PC-3 (cell line): Measurements from ENCODE around the gene COL9A2. TPM values are rescaled to one million over a fixed set of nuclear protein-coding genes. Genes with fewer than 3 reads are reported as not detected.

Experiments
- ATAC-seq: fragments of 200-7000 bp; cut with Tn5 transposase; 2 replicates; pipeline ENCODE4 v1.9.1; 2020; ENCODE audit warnings: mild to moderate bottlenecking, moderate library complexity
- BruUV-seq: library from RNA; stranded (reverse); fragments of 400-500 nt; replicated peaks from 2 replicates; lab custom pipeline; 2021; lab: Mats Ljungman, UMichigan
- CTCF ChIA-PET: fragments of 300-600 bp; sonication (Branson Sonifier 250); formaldehyde crosslinking; loops from one replicate; lab custom pipeline; 2022; ENCODE audit warnings: antibody characterized with exemption; lab: Charles Lee
- POLR2A ChIA-PET: fragments of 300-600 bp; sonication (Branson Sonifier 250); formaldehyde crosslinking; loops from one replicate; lab custom pipeline; 2022; ENCODE audit warnings: antibody characterized with exemption; ENCODE audit not compliant: unreplicated experiment; lab: Charles Lee
- DNase-seq: peaks from one replicate; pipeline ENCODE4 v3.0.0-alpha.2; 2015
- H2AFZ ChIP-seq: fragments of 300-600 bp; sonication (generic); 2 replicates; pipeline ENCODE4 v1.6.0; 2016; ENCODE audit warnings: antibody characterized with exemption, low read length
- H3F3A ChIP-seq: fragments of 300-600 bp; sonication (generic); one replicate; pipeline ENCODE4 v1.6.0; 2017; ENCODE audit warnings: antibody characterized with exemption, low read length, control low read depth, mild to moderate bottlenecking; ENCODE audit not compliant: unreplicated experiment
- H3K27ac ChIP-seq: fragments of 300-600 bp; sonication (generic); 2 replicates; pipeline ENCODE4 v1.5.1; 2016; ENCODE audit warnings: mild to moderate bottlenecking, low read length
- H3K27me3 ChIP-seq: fragments of 300-600 bp; sonication (generic); 2 replicates; pipeline ENCODE4 v1.6.1; 2016; ENCODE audit warnings: low read length, mixed read lengths
- H3K36me3 ChIP-seq: fragments of 300-600 bp; sonication (generic); 2 replicates; pipeline ENCODE4 v1.6.1; 2016; ENCODE audit warnings: low read depth, mixed run types, low read length, mixed read lengths
- H3K4me1 ChIP-seq: fragments of 300-600 bp; sonication (generic); 2 replicates; pipeline ENCODE4 v1.5.1; 2016; ENCODE audit warnings: low read length; ENCODE audit not compliant: insufficient read depth
- H3K4me2 ChIP-seq: fragments of 300-600 bp; sonication (generic); 2 replicates; pipeline ENCODE4 v1.6.0; 2016; ENCODE audit warnings: low read length
- H3K4me3 ChIP-seq: fragments of 300-600 bp; sonication (generic); 2 replicates; pipeline ENCODE4 v1.5.1; 2016; ENCODE audit warnings: mild to moderate bottlenecking, low read length, mixed read lengths
- H3K79me2 ChIP-seq: fragments of 300-600 bp; sonication (generic); 2 replicates; pipeline ENCODE4 v1.6.1; 2017; ENCODE audit warnings: low read length, mixed read lengths
- H3K9ac ChIP-seq: fragments of 300-600 bp; sonication (generic); 2 replicates; pipeline ENCODE4 v1.6.0; 2016; ENCODE audit warnings: mild to moderate bottlenecking, low read length
- H3K9me2 ChIP-seq: fragments of 300-600 bp; sonication (generic); replicated peaks from 2 replicates; pipeline ENCODE4 v1.6.1; 2016; ENCODE audit warnings: mixed run types, low read length, mixed read lengths
- H3K9me3 ChIP-seq: fragments of 300-600 bp; sonication (generic); 2 replicates; pipeline ENCODE4 v1.6.1; 2016; ENCODE audit warnings: low read length, mixed read lengths
- H4K20me1 ChIP-seq: fragments of 300-600 bp; sonication (generic); 2 replicates; pipeline ENCODE4 v1.6.1; 2016; ENCODE audit warnings: low read length, mixed read lengths
- CTCF ChIP-seq: fragments of 300-600 bp; sonication (generic); conservative IDR thresholded peaks from 2 replicates; pipeline ENCODE4 v1.5.1; 2017; ENCODE audit warnings: antibody characterized with exemption, low read depth, mild to moderate bottlenecking, low read length
- EZH2 ChIP-seq: fragments of 300-600 bp; sonication (generic); IDR thresholded peaks from one replicate; pipeline ENCODE4 v1.6.1; 2017; ENCODE audit warnings: antibody characterized with exemption, mild to moderate bottlenecking, low read length; ENCODE audit not compliant: unreplicated experiment
- EZH2phosphoT487 ChIP-seq: fragments of 300-600 bp; sonication (generic); IDR thresholded peaks from 2 replicates; pipeline ENCODE4 v1.6.1; 2018; ENCODE audit warnings: mild to moderate bottlenecking, antibody characterized with exemption, low read length, borderline replicate concordance
- intact Hi-C: fragments of 100-400 bp; cut with micrococcal nuclease; formaldehyde crosslinking; loops from 2 replicates; pipeline ENCODE4 v1.9.0; 2023
- total RNA-seq: library from RNA; depleted of rRNA; stranded (reverse); fragments of >200 nt; gene quantifications from 2 replicates; pipeline ENCODE4 v1.2.3, GENCODE V29; 2014

The COL9A2 gene
- total RNA-seq, 1 experiment from 2014 or later = 4.4 TPM

GRCh38 chr1:40338745-40339419 is 21.8 kb upstream of the COL9A2 start:
- no peaks in the 10 kb centered on the region for H3K36me3 ChIP-seq
- H3K4me3 ChIP-seq = peak overlapping the region; percentile 53; the same call in 1 of the 2 replicates
- no peaks in the 10 kb centered on the region for H3K27me3 ChIP-seq
- no peak overlapping the region for H3K9ac ChIP-seq
- H4K20me1 ChIP-seq = no peaks in the 10 kb centered on the region
- ChIA-PET CTCF (interaction anchor here (0.5 to 1.9 kb wide), 13 partner anchors 22 to 419 kb away, joined by 3 to 34 read pairs (median 6); partner anchors contain the start of gene COL9A2), POLR2A (no interaction called here)
- no peak overlapping the region for H3K27ac ChIP-seq
- H2AFZ ChIP-seq = peak overlapping the region; percentile 83
- no peaks in the 10 kb centered on the region for H3K9me3 ChIP-seq
- H3K79me2 ChIP-seq = no peaks in the 10 kb centered on the region
- intact Hi-C loops = loop anchor here (1.0 to 2.0 kb wide), 3 partner anchors 65 to 254 kb away; no protein-coding TSS in a partner anchor
- BruUV-seq = no TSS peak
- ATAC-seq = peak; percentile 92
- DNase-seq = peak; percentile 94
- peaks cover 9% of the 10 kb centered on the region; the same call in 1 of the 2 replicates for H3K4me1 ChIP-seq
- H3F3A ChIP-seq = no peaks in the 10 kb centered on the region
- no peaks in the 10 kb centered on the region for H3K9me2 ChIP-seq
- TF ChIP-seq EZH2 (no peak), CTCF (peak; percentile 98), EZH2phosphoT487 (no peak)
- peak overlapping the region; percentile 80 for H3K4me2 ChIP-seq

GRCh38 chr1:40337443-40337842 is 20.4 kb upstream of the COL9A2 start:
- Histone ChIP-seq H3K27ac (no peak overlapping the region), H3K4me3 (no peak overlapping the region), H3K27me3 (no peaks in the 10 kb centered on the region), H3K9ac (no peak overlapping the region), H3K79me2 (no peaks in the 10 kb centered on the region), H3K4me2 (no peak overlapping the region), H3K36me3 (no peaks in the 10 kb centered on the region), H3F3A (no peaks in the 10 kb centered on the region), H3K9me3 (no peaks in the 10 kb centered on the region), H3K9me2 (no peaks in the 10 kb centered on the region), H2AFZ (no peak overlapping the region), H3K4me1 (peaks cover 9% of the 10 kb centered on the region; the same call in 1 of the 2 replicates), H4K20me1 (no peaks in the 10 kb centered on the region)
- DNase-seq (no peak), ATAC-seq (no peak)
- intact Hi-C loops = no loop called here
- BruUV-seq = no TSS peak
- TF ChIP-seq EZH2 (no peak), CTCF (no peak), EZH2phosphoT487 (no peak)
- POLR2A ChIA-PET = no interaction called here
- CTCF ChIA-PET = interaction anchor here (1.9 kb wide), 1 partner anchor 193 kb away, joined by 34 read pairs; no protein-coding TSS in a partner anchor

- no peaks in the 10 kb centered on the region for H3K4me1 ChIP-seq
- intact Hi-C loops = no loop called here
Observed at GRCh38 chr1:40332695-40333094, 15.6 kb upstream of the COL9A2 start.

More at GRCh38 chr1:40332695-40333094, 15.6 kb upstream of the COL9A2 start:
- Histone ChIP-seq H3K27ac (no peak overlapping the region), H3K9me2 (no peaks in the 10 kb centered on the region), H3K4me3 (no peak overlapping the region), H3F3A (no peaks in the 10 kb centered on the region), H3K4me2 (no peak overlapping the region), H3K9me3 (no peaks in the 10 kb centered on the region), H3K36me3 (no peaks in the 10 kb centered on the region), H3K79me2 (no peaks in the 10 kb centered on the region), H2AFZ (no peak overlapping the region), H4K20me1 (no peaks in the 10 kb centered on the region), H3K27me3 (no peaks in the 10 kb centered on the region), H3K9ac (no peak overlapping the region)
- no TSS peak for BruUV-seq
- TF ChIP-seq CTCF = no peak
- no peak for TF ChIP-seq EZH2
- no peak for TF ChIP-seq EZH2phosphoT487
- DNase-seq (no peak), ATAC-seq (no peak)
- POLR2A ChIA-PET = no interaction called here
- CTCF ChIA-PET = no interaction called here
